Hepatic stellate cell (primary cell): ENCODE data around the gene UNC5B.

ENCODE experiments used
- DNase-seq: peaks from one replicate; pipeline ENCODE4 v3.0.0; 2011; ENCODE audit warnings: low spot score

Gene UNC5B

DNA sequence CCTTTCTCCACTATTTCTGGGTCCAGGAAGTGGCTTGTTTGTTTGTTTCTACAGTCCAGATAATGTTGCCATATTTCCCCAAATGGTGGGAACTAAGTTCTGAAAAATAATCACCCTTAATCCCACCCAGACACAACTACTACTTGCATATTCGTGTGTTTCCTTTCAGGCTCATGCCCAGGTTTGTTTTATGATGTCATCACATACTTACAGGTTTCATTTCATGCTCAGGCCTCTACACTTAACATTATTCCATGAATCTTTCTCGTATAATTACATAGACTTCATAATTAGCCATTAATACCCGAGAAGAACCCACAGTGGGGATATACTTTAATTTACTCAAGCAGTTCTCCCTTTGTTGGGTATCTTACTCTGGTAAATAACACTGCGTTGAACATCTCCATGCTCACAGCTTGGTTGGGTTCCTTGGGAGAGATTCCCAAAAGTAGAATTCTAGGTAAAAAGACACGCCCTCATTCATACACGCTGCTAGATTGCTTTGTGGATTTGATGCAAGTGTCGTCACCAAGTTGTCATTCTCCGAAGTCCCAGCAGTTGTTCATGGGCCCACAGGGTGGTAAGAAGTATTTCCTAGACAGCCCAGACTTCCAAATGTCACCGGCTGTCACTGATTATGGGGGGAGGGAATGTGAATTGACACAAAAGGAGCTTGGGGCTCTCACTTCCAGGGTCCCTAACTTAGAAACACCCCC is 42.6 kb downstream of the UNC5B start:
- no peak for DNase-seq

DNA sequence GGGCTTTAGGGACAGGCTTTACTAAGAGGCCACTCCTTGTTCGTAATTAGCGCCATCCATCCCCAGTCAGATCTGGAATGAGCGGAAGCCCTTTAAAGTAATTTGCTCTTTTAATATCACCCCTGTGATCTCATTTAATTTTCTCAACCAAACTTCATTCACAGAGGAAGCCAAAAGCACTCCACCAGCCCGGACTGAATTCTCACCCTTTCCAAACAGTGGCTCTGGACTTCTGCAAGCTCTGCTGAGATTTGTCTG is 43.1 kb downstream of the UNC5B start:
- DNase-seq: no peak

DNA sequence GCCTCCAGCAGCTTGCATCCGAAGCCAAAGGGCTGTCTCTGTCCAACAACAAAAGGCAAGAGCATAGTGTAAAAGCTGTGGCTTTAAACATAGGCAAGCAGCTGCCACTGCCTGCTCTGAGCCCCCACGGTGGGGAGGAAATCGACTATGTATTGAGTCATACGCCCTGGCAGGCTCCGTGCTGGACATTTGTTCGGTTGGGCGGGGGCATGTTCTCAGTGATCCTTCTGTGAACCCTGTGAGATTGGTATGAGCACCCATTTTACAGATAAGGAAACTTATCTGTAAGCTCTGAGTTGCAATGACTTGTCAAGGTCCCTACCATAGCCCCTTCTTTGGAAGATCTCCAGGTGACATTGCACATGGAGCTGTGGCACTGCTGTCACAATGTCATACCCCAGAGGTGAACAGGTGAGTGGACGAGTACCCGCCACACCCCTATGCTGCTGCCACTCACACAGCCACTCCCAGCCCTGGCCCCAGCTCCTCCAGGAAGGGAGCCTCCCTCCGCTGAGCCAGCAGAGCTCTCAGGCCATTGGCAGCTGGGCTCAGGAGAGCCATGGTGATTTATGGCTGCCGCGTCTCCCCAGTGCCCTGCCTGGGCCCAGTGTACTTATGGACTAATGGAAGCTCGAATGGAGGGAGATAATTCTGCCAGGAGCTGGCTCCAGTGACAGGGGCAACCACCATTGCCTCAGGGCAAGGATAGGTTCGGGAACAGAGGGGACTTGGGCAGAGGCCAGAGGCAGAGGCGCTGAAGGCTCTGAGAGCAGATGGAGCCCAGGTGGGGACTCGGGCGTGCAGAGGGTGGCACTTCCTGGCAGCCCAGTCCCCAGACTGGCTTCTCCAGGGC is 43.7 kb downstream of the UNC5B start:
- peak; percentile 64 for DNase-seq

- no peak for DNase-seq
These were observed 44.4 kb downstream of the UNC5B start for GRCh38 chr10:71256661-71257318.

DNA sequence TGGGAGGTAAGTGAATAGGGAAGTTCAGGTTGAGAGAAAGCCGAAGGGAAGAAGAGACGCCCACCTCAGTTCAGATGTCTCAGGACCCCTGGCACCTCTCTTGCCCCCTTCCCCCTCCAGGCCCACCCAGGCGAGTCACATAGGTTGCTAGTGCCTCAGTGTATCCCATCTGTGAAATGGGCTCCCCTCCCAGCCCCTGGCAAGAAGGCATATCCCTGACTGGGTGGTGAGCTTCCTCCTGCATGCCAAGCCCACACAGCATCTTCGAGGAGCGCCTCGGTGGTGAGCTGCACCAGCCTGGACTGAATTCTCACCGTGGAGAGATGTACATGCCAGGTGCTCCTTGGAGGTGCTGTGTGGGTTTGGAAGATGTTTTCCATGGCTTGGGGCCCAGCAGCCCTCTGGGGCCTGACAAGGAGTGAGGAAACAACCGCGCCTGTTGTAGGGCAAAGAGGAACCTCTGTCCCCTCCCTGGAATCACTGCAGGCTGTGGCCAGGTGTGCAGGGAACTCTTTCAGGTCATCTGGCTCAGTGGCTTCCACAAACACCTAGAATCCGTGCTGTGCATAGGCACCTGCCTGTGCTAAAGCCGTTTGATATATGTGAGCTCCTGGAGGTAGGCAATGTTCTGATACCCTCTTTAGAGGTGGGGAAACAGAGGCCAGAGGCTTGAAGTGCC is 45.1 kb downstream of the UNC5B start:
- no peak for DNase-seq

GRCh38 chr10:71258046-71258445 is 45.7 kb downstream of the UNC5B start:
- no peak for DNase-seq

GRCh38 chr10:71258446-71259145 is 46.2 kb downstream of the UNC5B start:
- DNase-seq: no peak

DNA sequence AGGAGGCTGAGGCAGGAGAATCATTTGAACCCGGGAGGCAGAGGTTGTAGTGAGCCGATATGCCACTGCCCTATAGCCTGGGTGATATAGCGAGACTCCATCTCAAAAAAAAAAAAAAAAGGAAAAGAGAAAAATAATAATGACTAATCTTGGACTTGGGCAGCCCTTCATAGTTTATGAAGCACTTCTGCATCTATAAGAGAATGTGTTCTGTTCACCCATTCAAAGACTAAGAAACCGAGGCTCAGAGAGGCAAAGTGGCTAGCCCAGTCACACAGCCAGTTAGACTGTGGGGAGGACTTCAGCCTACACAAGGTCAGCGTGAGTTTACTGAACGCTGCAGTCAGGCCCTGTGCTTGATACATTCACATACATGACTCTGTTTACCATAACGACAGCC is 46.9 kb downstream of the UNC5B start:
- DNase-seq: no peak

GRCh38 chr10:71259815-71260501 is 47.6 kb downstream of the UNC5B start:
- DNase-seq: no peak

GRCh38 chr10:71260622-71261325 is 48.4 kb downstream of the UNC5B start:
- no peak for DNase-seq

- no peak for DNase-seq
These were observed 49.7 kb downstream of the UNC5B start for GRCh38 chr10:71262027-71262426.

DNA sequence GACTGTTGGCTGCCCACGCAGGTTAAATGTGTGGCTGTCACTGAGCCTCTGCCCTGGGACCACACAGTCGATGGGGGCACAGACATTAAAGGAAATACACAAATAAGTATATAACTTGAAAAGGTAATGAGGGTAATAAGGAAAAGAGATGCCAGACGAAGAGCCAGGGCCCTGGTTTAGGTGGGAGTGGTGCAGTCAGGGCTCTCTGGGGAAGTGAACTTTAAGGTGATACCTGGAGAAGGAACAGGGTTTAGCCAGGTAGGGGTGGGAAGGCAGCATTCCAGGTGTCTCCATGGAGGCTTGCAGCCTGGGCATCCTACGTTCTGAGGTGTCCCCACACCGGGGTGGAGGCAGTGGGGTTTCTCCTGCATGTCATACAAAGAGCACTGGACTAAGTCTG is 50.4 kb downstream of the UNC5B start:
- DNase-seq: no peak

- DNase-seq: no peak
These were observed 51.0 kb downstream of the UNC5B start for GRCh38 chr10:71263376-71263775.

DNA sequence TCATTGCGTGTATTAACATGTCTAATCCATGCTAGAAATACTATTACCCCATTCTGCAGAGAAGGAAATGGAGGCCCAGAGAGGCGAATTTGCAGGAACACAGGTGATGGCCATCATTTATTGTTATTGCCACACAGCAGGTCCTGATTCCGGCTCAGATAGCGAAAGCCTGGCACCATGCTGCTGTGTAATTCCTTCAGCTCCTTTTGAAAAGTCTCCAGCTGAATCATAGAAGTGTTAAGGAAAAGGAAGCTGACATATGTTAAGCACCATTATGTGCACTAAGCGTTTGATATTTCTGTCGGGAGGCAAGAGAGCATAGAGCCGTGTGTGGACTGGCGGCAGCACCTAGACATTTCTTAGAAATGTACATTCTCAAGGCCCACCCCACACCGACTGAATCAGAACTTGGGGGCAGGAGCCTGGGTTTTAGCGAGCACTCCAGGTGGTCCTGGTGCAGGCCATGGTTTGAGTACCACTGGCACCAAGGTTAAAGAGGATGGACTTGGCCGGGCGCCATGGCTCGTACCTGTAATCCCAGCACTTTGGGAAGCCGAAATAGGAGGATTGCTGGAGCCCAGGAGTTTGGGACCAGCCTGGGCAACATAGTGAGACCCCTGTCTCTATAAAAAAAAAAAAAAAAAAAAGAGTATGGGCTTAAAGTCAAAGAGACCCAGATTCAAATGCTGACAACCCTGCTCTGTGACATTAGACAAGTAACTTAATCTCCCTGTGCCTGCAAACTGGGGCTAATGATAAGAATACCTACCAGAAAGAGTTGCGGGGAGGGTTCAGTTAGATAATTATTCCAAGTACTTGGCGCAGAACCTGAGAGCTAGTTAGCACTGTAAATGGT is 52.2 kb downstream of the UNC5B start:
- no peak for DNase-seq

GRCh38 chr10:71265201-71265575 is 52.8 kb downstream of the UNC5B start:
- DNase-seq: no peak

DNA sequence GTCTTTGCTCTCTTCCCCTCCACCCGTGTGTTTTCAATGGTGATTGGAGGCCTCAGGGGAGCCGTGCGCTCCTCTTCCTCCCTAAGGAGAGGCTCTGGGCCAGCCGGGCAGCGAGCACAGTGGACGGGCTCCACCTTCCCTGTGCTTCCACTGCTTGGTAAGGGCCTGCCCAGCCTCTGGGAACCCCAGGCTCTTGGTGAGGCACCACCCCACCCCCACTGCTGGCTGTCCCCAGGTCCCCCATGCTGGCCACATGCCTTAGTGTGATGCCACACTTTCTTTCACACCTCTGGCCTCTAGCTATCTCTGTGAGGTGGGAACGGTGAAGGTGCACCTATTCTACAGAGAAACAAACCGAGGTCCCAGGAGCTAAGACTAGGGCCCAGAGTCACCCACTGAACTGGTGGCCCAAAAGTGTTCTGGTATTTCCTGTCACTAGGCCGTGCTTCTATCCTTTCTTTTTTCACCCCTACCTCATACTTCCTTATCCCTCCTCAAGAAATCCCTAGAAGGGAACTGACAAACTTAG is 53.3 kb downstream of the UNC5B start:
- no peak for DNase-seq

- DNase-seq: peak; percentile 92
These were observed 54.0 kb downstream of the UNC5B start for GRCh38 chr10:71266147-71266917.

GRCh38 chr10:71266918-71267442 is 54.6 kb downstream of the UNC5B start:
- DNase-seq: no peak
